HL-60 (cell line): ENCODE results near the gene WDR55.

ENCODE experiments used
- DNase-seq, 2 experiments: peaks; one replicate each; pipeline ENCODE4 v3.0.0-alpha.2; 2010 to 2020; ENCODE audit warnings: low read depth in 1 of 2, low spot score in 1 of 2
- H3K27ac ChIP-seq: fragments of 250-450 bp; sonication (Bioruptor Pico); replicated peaks from 2 replicates; pipeline ENCODE4 v1.5.1; 2020; ENCODE audit warnings: mild to moderate bottlenecking, moderate library complexity
- H3K27me3 ChIP-seq: fragments of 250-450 bp; sonication (Bioruptor Pico); 2 replicates; pipeline ENCODE4 v1.5.1; 2021; ENCODE audit warnings: mild to moderate bottlenecking, moderate library complexity; ENCODE audit not compliant: insufficient read depth, poor library complexity, severe bottlenecking
- H3K4me3 ChIP-seq: replicated peaks from 2 replicates; pipeline ENCODE4 v1.5.1; 2011; ENCODE audit warnings: mild to moderate bottlenecking, control low read depth, low read length; ENCODE audit not compliant: insufficient read depth
- CTCF ChIP-seq: IDR thresholded peaks from one replicate; pipeline ENCODE4 v1.5.1; 2011; ENCODE audit warnings: low read length, control low read depth, inconsistent platforms; ENCODE audit not compliant: insufficient read depth
- GABPA ChIP-seq: IDR thresholded peaks from 2 replicates; pipeline ENCODE4 v1.6.1; 2012; ENCODE audit warnings: low read depth
- POLR2AphosphoS5 ChIP-seq: IDR thresholded peaks from 2 replicates; pipeline ENCODE4 v1.6.1; 2012; ENCODE audit warnings: low read depth
- REST ChIP-seq: IDR thresholded peaks from 2 replicates; pipeline ENCODE4 v1.6.1; 2012; ENCODE audit warnings: low read depth; ENCODE audit not compliant: insufficient replicate concordance
- SPI1 ChIP-seq: IDR thresholded peaks from 2 replicates; pipeline ENCODE4 v1.6.1; 2012; ENCODE audit warnings: low read depth, mild to moderate bottlenecking, borderline replicate concordance

WDR55 gene

GRCh38 chr5:140690376-140690932 is 25.8 kb downstream of the WDR55 start:
- peak overlapping the region; percentile 97 for H3K4me3 ChIP-seq
- TF ChIP-seq GABPA (no peak), SPI1 (no peak), CTCF (no peak), REST (no peak), POLR2AphosphoS5 (no peak)
- DNase-seq: no peak
- H3K27me3 ChIP-seq: no peaks in the 10 kb centered on the region
- peak overlapping the region; percentile 64 for H3K27ac ChIP-seq

- DNase-seq: peak; percentile 96 to 97
- peak within 1 kb of the TSS; percentile 64 for H3K27ac ChIP-seq
- TF ChIP-seq CTCF (no peak), GABPA (peak; percentile 95), REST (peak; percentile 17), SPI1 (peak; percentile 46; the same call in 1 of the 2 replicates), POLR2AphosphoS5 (peak; percentile 82)
- no peaks in the 10 kb centered on the region for H3K27me3 ChIP-seq
- peak within 1 kb of the TSS; percentile 97 for H3K4me3 ChIP-seq
Measured at GRCh38 chr5:140690941-140691924, 26.5 kb downstream of the WDR55 start, which contains the start of the genes HARS1 and HARS2. TSS of gene HARS1 (minus strand) at chr5:140691370. CDS start at chr5:140691304, 66 bp downstream. TSS of gene HARS2 (plus strand) at chr5:140691455. CDS start at chr5:140691649, 194 bp downstream.

DNA sequence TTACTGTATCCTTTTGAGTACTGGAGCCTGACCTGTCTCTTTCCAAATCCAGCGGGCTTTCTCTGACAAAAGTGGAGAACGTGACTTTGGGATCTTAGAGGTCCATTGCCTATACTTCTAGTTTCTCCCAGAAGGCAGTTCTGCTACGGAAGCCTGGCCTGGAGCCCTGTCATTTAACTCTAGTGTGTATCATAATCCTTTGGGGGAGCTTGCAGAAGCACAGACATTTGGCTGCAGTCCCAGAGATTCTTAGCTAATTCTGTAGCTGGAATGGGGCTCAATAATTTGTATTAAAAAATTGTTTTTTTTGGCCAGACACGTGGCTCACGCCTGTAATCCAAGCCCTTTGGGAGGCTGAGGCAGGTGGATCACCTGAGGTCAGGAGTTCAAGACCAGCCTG is 29.6 kb downstream of the WDR55 start:
- no peak for TF ChIP-seq REST
- no peak for TF ChIP-seq SPI1
- TF ChIP-seq GABPA: no peak
- TF ChIP-seq CTCF: no peak
- TF ChIP-seq POLR2AphosphoS5: no peak
- Histone ChIP-seq H3K4me3 (no peak overlapping the region), H3K27me3 (no peaks in the 10 kb centered on the region), H3K27ac (no peak overlapping the region)
- no peak for DNase-seq
